GM18951 (cell line): ENCODE results near the gene TSPOAP1.

Experiments
- POLR2A ChIP-seq: IDR thresholded peaks from 4 replicates; pipeline ENCODE4 v1.6.1; 2011; ENCODE audit warnings: mild to moderate bottlenecking; ENCODE audit not compliant: insufficient read length, insufficient read depth; ENCODE audit errors: extremely low read depth
- in situ Hi-C: fragments of 300-500 bp; cut with MboI; formaldehyde crosslinking; loops from one replicate; pipeline ENCODE4 v1.12.0; 2022; ENCODE audit warnings: low sequenced_read_pairs, mixed read lengths, inconsistent platforms; ENCODE audit not compliant: unreplicated experiment

Gene TSPOAP1

DNA sequence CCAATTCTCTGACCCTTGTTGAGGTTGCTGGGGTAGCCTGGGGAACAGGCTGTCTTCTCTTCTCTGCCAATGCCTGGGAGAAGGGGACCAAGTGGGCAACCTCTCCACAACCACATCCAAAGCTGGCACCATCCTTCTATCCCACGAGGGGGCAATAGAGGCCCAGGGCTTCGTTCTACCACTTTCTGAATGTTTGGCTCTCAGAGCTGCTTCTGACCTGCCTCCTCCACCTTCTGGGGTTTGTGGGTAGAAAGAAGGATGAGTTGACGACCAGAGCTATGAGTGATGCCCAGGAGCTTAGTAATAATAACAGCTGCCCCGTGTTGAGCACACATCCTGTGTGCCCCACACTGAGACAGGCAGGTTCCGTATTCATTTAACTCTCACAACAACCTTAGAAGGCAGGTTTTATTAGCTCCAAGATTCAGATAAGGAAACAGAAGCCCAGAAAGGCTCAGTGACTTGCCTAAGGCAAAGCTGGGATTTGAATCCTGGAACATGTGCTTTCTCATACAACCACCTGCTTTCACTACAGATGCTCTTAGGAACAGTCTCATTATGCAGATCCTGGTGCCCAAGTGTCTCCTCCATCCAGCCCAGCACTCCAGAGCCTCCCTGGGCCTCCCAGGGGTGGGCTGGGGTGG, 11.1 kb downstream of the TSPOAP1 start:
- in situ Hi-C loops = loop anchor here (10.0 kb wide), 1 partner anchor 107 kb away; no protein-coding TSS in a partner anchor
- no peak for TF ChIP-seq POLR2A

DNA sequence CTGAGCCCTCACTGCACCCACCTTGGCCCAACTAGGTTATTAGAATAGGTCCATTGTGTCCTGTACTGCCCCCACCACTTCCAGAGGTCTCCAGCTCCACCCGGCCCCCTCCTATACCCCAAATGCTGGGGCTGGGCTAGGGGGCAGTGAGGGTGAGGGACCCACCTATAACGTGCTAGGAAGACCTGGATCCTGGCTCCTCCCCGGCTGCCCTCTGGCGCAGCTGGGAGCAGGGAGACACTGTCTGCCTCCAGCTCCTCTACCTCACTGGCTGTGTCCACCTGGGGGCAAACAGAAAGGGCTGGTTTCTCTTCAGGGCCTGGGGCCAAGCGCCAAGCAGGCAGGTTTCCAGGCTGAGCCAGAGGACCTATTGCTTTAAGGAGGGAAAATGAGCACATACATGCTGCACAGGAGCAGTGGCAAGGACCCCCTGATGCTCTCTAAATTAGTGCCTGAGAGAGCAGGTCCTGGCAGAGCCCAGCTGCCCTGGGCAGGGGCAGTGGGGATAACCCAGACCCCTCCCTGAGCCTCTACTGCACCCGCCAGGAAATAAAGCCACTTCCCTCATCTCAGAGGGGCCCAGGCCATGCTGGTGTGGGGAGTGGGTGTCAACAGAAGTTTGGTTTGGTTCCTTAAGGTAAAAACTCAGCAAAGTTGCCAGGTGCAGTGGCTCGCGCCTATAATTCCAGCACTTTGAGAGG, 12.2 kb downstream of the TSPOAP1 start:
- no peak for TF ChIP-seq POLR2A
- in situ Hi-C loops = loop anchor here (10.0 kb wide), 1 partner anchor 108 kb away; no protein-coding TSS in a partner anchor

DNA sequence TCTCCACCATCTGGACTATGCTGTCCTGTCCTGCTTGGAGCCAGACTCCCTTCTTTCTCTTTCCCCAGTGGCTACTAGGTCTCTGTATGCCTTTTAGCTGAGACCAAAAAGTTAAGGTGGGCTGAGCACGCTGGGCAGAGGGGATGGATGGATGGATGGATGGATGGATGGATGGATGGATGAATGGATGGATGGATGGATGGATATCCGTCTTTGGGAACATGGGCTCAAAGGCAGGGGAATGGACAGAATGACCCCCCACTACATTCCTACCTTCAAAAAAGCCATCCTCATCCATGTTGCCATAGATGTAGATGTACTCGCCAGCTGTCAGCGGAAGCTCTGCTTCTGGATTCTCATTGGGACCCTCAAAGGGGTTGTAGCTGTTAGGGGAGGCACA, 12.8 kb downstream of the TSPOAP1 start:
- in situ Hi-C loops = loop anchor here (10.0 kb wide), 1 partner anchor 109 kb away; no protein-coding TSS in a partner anchor
- no peak for TF ChIP-seq POLR2A

DNA sequence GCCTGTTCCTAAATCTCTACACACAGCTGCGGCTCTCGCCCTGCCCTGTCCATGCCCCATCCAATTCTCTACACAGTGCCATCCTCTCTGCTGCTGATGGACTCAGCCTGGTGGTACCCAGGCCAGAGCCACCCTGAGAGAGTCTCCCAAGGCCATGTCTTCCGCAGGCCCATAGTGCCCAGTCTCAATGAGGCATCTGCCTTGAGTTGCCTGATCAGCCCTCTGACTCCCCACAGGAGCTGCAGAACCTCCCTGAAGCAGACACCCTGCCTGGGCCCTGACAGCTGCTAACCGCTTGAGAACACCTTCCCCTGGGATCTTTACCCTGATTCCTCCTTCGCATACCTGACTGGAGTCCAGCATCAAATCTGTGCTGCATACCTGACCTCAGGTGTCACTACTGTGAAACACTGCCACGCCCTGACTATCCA, 13.3 kb downstream of the TSPOAP1 start:
- no peak for TF ChIP-seq POLR2A
- in situ Hi-C loops = loop anchor here (10.0 kb wide), 1 partner anchor 110 kb away; no protein-coding TSS in a partner anchor

DNA sequence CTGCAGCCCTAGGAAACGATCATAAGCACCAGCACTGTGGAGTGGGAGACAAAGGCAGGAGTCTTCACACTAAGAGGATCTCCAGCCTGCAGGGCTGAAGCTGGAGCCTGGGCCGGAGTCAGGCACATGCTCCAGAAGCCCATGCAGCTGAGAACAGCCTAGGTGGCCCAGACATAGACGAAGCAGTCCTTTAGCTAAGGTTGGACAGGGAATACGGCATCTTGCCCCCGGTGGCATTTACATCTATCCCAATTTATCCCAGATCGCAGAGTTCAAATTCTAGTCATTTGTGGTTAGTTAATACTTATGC, 13.9 kb downstream of the TSPOAP1 start:
- in situ Hi-C loops = loop anchor here (10.0 kb wide), 1 partner anchor 110 kb away; no protein-coding TSS in a partner anchor
- no peak for TF ChIP-seq POLR2A

DNA sequence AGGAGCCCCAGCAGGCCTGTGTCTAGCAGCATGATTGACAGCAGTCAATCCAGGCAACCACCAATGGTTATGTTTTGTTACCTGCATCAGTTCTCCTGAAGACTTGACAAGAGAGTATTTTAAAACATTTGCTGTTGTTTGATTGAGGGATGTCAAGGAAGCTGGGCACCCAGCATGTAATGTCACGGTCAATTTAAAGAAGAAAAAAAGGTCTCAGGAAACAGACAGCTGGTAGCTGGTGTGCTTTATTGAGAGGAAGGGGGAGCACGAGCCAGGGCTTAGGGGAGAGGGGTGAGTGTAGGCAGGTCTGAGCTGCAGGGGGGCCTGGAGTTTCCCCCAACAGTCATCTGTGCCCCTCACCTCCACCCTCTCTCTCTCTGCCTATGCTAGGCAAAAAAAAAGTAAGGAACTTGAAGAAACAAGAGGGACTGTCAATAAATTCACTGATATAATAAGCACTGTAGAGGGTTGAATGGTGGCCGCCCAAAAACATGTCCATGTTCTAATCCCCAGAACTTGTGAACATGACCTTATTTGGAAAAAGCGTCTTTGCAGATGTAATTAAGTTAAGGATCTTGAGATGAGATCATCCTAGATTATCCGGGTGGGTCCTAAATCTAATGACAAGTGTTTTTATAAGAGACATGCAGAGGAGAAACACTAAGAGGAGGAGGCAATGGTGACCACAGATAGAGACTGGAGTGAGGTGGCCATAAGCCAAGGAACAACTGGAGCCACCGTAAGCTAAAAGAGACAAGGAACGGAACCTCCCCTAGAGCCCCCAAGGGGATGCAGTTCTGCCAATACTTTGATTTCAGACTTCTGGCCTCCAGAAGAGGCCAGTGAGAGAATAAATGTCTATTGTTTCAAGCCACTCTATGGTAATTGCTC, 14.5 kb downstream of the TSPOAP1 start:
- in situ Hi-C loops = loop anchor here (10.0 kb wide), 1 partner anchor 111 kb away; no protein-coding TSS in a partner anchor
- TF ChIP-seq POLR2A = no peak

DNA sequence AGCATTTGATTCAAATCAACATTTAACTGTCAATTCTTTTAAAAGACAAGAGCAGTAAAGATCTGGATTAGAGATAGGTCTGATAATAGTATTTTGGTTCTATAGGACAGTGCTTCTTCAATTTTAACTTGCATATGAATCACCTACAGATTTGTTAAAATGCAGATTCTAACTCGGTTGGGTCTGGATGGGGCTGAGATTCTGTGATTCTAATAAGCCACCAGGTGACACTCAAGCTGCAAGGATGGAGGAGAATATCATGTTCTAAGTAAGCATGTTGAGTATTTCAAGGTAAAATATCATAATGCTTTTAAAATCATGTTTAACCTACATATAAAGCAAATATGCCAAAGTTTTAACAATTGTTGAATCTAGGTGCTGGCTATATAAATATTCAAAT, 15.8 kb downstream of the TSPOAP1 start:
- in situ Hi-C loops = loop anchor here (10.0 kb wide), 1 partner anchor 112 kb away; no protein-coding TSS in a partner anchor
- no peak for TF ChIP-seq POLR2A

DNA sequence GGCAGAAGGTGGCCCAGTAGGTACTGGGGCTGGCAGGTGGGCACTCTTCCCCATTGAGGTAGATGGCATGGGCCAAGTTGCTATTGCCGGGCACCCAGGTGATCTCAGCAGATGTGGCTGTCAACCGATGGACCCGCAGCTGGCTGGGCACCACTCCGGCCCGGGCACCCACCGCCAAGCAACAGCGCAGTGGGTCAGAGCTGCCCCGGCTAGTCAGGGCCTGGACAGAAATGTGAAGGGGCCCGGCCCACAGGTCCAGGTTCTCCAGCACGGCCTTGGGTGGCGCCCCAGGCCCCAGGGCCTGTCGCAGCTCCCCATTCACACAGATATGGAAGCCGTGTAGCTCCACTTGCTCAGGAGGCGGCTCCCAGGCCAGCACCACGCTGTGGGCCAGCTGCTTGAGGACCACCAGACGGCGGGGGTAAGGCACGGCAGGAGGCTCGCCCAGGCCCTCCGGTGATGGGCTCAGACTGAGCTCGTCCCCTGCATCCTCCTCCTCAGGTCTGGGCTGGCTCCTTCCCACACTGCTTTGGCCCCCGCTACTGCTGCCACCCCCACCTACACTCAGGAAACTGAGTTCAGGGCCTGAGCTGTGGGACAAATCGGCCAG, 16.5 kb downstream of the TSPOAP1 start:
- no peak for TF ChIP-seq POLR2A
- in situ Hi-C loops = loop anchor here (10.0 kb wide), 1 partner anchor 113 kb away; no protein-coding TSS in a partner anchor

DNA sequence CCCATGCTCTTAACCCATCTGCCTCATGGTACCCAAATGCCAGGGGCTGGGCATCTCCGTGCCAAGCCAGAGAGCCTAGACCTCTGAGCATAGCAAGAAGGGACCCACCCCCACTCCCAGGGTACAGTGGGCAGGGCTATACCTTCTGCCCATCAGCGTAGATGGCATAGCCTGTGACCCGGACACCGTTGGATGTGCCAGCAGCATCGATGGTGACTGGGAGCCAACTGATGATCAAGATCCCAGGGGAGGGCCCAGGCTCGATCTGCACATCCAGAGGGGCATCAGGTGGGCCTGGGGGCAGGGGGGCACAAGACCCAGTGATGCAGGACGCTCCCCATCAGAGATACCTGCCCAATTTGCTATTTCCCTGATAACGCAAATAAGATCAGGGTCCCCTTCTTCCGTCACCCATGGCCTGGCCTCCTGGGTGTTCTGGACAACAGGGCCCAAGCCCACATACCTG, 17.1 kb downstream of the TSPOAP1 start:
- no peak for TF ChIP-seq POLR2A
- in situ Hi-C loops = loop anchor here (10.0 kb wide), 1 partner anchor 113 kb away; no protein-coding TSS in a partner anchor

DNA sequence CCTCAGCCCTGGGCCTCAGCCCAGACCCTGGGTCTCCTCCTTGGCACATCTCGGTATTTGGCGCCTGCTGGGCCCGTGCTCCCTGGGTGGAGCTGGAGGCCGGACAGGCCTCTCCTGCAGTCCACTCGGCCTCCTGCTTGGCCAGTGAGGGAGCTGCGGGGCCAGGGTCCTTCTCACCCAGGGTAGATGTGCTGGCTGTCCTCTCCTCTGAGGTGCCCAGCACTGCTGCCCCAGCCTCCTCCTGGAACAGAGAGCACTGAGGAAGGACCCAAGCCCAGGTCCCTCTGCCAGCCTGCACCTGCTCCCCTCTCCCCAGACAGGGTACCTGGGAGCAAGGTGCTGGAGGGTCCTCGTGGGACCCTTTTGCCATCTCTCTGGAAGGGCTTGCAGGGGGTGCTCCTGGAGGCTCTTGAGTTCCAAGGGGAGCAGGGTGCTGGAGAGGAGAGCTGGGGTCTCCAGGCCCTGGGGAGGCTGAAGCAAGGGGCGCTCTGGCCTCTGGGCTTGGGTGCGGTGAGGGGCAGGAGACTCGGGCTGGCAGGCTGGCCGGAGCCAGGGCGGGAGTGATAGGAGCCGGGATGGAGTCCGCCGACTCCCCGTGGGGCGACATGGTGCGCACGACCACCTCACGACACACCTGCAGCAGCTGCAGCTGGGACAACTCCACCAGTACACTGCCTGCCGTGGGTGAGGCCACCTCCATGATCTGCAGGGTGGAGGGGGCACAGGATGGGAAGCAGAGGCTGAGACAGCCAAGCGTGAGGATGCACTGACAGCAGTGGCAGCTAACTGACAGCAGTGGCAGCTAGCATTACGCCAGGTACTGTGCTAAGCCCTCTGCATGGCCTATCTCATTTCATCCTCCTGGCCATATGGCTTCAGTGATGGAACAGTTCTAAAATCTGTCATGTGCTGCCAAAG, 17.8 kb downstream of the TSPOAP1 start:
- no peak for TF ChIP-seq POLR2A
- in situ Hi-C loops = loop anchor here (10.0 kb wide), 1 partner anchor 114 kb away; no protein-coding TSS in a partner anchor

DNA sequence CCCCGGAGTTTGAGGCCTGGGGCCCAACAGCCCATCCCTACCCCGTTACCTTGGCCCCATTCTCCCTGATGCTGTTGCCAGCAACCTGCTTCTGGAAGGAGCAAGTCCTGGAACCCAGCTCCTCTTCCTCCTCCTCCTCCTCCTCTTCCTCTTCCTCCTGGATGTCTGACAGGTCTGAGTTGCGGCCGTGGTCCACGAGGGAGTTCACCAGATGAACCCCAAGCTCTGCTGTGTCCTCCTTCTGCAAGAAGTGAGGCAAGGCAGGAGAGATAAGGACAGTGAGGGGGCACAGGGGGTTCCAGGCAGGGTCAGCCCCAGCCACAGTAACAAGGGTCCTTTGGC, 18.7 kb downstream of the TSPOAP1 start:
- in situ Hi-C loops = loop anchor here (5.0 to 10.0 kb wide), 2 partner anchors 115 to 137 kb away; no protein-coding TSS in a partner anchor

More for the DNA sequence above, 18.7 kb downstream of the TSPOAP1 start:
- TF ChIP-seq POLR2A = no peak
